Skin epidermis (tissue), 12 donors: ENCODE measurements around the gene IDH3G.

Source experiments
- H3K27ac ChIP-seq, 21 experiments: fragments of 200-600 bp; sonication (generic) in 11 of 21; one replicate each; pipeline ENCODE4 v1.5.0; 2020; ENCODE audit warnings: mild to moderate bottlenecking in 3 of 21, inconsistent platforms in 2 of 21, moderate library complexity in 2 of 21
- H3K4me3 ChIP-seq, 7 experiments: fragments of 200-600 bp; sonication (generic) in 2 of 7; one replicate each; pipeline ENCODE4 v1.5.0; 2020; ENCODE audit warnings: inconsistent platforms in 2 of 7, mild to moderate bottlenecking in 2 of 7, moderate library complexity in 1 of 7

IDH3G gene

DNA sequence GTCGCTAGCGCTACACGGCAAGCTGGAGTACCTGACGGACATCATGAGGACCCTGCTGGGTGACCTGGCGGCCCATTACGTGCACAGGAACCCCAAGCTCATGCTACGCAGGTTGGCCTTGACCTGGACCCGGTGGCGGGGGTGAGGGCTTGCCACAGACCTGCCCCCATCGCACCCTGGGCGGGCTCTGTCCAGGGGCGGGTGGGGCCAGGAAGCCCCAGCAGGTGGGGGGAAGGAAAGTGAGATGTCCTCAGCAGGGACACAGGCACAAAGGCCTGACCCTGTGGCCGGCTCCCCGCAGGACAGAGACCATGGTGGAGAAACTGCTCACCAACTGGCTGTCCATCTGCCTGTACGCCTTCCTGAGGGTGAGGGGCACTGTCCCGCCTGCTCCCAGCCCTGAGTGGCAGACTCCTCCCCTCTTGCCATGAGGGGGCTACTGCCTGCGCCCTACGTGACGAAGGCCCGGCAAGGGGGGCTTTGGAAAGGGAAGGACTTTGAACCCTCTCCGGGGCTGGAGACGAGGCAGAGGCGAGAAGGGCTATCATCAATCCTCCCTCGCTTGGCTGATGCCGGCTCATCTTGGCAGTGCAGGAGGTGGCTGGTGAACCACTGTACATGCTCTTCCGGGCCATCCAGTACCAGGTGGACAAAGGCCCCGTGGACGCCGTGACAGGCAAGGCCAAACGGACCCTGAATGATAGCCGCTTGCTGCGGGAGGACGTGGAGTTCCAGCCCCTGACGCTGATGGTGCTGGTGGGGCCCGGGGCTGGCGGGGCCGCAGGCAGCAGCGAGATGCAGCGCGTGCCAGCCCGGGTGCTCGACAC lies 18.7 kb downstream of the IDH3G start:
- Histone ChIP-seq H3K4me3 (no peak overlapping the region), H3K27ac (no peak overlapping the region)

DNA sequence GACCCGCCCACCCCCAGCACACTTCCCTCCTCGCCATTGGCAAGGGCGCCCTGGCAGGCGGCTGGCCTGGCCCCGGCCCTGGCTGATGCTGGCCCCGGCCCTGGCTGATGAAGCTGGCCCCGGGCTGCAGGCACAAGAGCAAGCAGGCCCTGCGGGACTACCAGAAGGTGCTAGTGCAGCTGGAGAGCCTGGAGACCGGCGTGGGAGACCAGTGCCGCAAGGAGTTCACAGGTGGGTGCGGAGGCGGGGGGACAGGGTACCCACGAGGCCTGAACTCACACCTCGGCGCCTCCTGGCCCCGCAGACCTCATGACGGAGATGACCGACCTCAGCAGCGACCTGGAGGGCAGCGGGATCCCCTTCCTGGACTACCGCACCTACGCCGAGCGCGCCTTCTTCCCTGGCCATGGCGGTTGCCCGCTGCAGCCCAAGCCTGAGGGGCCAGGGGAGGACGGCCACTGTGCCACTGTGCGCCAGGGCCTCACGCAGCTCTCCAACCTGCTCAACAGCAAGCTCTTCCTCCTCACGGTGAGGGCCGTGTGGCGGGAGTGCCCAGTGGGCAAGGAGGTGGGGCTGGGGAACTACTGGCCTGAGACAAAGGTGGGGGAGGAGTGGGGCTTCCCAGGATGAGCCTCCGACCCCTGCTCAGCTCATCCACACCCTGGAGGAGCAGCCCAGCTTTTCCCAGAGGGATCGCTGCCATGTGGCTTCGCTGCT lies 19.4 kb downstream of the IDH3G start:
- H3K27ac ChIP-seq, result no peak overlapping the region
- H3K4me3 ChIP-seq, result no peak overlapping the region

GRCh38 chrX:153773741-153774575 lies 20.2 kb downstream of the IDH3G start:
- no peak overlapping the region for H3K27ac ChIP-seq
- no peak overlapping the region for H3K4me3 ChIP-seq

GRCh38 chrX:153773218-153773611 lies 21.0 kb downstream of the IDH3G start:
- Histone ChIP-seq H3K4me3 (no peak overlapping the region), H3K27ac (no peak overlapping the region)

DNA sequence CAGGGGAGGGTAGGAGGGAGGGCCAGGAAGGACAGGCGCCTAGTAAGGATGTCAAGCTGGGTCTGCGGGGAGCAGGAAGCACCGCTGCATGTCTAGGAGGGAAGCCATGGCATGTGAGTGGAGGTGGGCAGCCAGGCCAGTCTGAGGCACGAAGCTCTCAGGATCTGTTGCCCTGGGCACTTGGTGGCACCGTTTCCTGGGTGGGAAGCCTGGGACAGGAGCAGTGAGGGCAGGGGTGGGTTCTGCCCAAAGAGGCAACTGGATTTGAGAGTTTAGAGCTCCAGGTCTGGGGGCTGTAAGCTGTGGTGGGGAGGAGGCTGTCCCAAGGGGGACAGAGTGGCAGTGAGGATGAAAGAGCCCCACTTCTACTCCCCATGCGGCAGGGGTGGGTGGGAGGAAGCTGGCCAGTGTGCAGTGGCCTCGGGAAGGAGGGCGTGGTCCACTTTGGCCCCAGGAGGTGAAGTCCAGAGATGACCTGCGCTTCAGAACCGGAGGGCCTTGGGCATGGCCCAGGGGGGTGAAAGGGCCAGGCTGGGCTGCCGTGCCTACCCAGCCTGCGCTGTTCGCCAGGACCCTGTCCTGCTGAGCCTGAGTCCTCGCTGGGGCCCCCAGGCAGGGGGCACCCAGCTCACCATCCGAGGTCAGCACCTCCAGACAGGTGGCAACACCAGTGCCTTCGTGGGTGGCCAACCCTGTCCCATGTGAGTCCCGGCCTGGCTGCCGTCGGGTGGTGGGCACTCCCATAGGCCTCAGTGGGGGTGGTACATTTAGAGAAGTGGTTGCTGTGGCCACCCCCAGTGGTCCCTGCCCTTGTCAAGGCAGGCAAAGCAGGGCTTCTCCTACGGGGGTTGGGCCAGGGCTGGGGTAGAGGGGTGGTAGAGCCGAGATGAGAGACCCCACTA lies 21.6 kb downstream of the IDH3G start:
- Histone ChIP-seq H3K27ac (no peak overlapping the region), H3K4me3 (no peak overlapping the region)

DNA sequence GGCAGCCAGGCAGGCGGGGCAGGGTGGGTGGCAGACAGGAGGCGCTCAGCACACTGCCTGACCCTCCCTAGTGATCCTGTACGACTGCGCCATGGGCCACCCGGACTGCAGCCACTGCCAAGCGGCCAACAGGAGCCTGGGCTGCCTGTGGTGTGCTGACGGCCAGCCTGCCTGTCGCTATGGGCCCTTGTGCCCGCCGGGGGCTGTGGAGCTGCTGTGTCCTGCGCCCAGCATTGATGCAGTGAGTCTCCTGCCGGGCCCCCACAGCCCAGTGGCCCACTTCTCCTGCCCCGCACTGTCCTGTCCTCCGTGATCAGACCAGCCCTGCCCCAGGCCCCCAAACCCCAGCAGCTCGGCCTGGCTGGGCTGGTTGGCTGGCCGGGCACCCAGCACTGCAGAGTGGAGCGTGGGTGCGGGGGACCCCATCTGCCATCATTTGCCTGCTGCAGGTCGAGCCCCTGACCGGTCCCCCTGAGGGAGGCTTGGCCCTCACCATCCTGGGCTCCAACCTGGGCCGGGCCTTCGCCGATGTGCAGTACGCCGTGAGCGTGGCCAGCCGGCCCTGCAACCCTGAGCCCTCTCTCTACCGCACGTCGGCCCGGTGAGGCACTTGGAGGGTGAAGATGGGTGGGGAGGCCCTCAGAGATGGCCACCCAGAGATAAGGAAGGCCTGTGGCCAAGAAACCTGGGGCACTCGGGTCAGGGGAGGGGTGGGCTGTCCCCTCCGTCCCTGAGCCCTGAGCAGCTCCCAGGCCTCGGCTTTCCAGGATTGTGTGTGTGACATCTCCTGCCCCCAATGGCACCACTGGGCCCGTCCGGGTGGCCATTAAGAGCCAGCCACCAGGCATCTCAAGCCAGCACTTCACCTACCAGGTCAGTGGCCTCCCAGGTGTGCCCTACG lies 22.5 kb downstream of the IDH3G start:
- no peak overlapping the region for H3K27ac ChIP-seq
- H3K4me3 ChIP-seq, result no peak overlapping the region

DNA sequence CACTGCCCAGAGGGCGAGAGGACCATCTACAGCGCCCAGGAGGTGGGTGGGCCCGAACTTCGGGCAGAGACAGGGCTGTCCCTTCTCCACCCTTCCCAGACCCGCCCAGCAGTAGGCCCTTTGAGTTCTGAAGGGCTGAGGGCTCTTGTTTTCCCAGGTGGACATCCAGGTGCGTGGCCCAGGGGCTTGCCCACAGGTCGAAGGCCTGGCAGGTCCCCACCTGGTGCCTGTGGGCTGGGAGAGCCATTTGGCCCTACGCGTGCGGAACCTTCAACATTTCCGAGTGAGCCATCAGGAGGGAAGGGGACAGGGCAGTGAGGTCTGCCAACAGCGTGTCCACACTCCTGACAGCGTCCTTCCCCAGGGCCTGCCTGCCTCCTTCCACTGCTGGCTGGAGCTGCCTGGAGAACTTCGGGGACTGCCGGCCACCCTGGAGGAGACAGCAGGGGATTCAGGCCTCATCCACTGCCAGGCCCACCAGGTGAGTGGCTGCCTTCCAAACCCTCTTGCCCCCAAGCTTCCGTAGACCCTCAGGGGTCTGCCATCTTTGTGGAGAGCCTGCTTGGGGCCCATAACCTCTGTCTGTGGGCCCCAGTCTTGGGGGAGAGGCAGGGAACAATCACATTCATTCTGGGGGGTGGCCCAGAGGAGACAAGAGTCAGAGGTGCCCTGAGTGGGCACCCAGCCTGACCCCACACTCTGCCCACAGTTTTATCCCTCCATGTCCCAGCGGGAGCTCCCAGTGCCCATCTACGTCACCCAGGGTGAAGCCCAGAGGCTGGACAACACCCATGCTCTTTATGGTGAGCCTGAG lies 23.4 kb downstream of the IDH3G start:
- no peak overlapping the region for H3K4me3 ChIP-seq
- H3K27ac ChIP-seq, result no peak overlapping the region

DNA sequence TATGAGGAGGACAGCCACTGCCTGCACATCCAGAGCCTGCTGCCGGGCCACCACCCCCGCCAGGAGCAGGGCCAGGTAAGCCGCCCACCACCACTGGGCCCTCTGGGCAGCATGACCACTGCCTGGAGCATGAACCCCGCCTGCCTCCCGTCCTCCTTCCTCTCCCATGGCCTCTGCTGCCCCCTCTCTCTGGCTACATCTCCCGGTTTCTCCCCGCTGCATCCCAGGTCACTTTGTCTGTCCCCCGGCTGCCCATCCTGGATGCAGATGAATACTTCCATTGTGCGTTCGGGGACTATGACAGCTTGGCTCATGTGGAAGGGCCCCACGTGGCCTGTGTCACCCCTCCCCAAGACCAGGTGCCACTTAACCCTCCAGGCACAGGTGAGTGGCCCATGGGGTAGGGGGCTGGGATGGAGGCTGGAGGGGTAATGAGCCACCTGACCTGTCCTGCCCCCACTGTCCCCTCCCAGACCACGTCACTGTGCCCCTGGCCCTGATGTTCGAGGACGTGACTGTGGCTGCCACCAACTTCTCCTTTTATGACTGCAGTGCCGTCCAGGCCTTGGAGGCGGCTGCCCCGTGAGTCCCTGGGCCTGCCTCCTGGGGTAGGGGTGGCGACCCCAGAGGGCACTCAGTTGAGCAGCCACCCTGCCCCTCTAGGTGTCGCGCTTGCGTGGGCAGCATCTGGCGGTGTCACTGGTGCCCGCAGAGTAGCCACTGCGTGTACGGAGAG lies 24.1 kb downstream of the IDH3G start:
- H3K4me3 ChIP-seq, result no peak overlapping the region
- H3K27ac ChIP-seq, result no peak overlapping the region

- Histone ChIP-seq H3K4me3 (no peak overlapping the region), H3K27ac (no peak overlapping the region)
Observed at GRCh38 chrX:153769158-153769864, 24.9 kb downstream of the IDH3G start.

DNA sequence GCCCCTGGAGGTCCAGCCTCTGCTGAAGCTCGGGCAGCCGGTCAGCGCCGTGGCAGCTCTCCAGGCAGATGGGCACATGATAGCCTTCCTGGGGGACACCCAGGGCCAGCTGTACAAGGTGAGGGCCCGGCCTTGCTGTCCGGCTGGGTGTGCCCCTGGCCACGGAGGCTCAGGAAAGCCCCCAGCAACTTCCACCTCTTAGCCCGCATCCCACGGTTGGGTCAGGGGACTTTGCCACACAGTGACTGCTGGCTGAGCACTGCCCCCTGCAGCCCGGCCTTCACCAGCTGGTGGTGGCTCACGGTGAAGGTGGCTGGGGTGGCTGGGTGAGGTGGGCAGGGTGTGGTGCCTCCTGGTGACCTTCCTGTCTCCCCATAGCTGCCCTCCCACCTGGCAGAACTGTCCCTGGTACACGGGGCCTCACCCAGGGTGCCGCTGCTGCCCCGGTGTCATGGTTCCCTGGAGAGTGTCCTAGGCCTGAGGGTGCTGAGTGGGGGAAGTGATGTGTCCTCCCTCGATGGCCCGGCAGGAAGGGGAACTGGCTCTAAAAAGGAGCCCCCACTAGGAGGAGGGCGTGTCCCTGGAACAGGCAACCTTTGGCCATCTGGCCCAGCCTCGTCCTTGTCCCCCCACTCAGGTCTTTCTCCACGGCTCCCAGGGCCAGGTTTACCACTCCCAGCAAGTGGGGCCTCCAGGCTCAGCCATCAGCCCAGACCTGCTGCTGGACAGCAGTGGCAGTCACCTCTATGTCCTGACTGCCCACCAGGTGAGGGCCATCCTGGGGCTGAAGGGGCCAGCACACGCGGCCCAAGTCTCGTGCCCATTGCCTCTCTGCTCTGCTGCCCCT lies 25.6 kb downstream of the IDH3G start:
- H3K27ac ChIP-seq, result no peak overlapping the region
- no peak overlapping the region for H3K4me3 ChIP-seq

DNA sequence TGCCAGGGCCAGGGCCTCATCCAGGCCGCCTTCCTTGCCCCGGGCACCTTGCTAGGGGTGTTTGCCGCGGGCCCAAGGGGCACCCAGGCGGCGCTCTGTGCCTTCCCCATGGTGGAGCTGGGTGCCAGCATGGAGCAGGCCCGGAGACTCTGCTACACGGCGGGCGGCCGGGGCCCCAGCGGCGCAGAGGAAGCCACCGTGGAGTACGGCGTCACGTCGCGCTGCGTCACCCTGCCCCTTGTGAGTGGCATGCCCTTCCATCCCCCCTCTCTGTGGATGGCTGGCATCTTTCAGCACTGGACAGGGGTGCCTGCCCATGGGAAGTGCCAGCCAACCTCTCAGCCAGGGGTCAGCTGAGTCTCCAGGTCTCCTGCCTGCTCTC lies 26.5 kb downstream of the IDH3G start:
- H3K27ac ChIP-seq, result no peak overlapping the region
- H3K4me3 ChIP-seq, result no peak overlapping the region

GRCh38 chrX:153766871-153767673 lies 27.1 kb downstream of the IDH3G start:
- Histone ChIP-seq H3K27ac (no peak overlapping the region), H3K4me3 (no peak overlapping the region)

DNA sequence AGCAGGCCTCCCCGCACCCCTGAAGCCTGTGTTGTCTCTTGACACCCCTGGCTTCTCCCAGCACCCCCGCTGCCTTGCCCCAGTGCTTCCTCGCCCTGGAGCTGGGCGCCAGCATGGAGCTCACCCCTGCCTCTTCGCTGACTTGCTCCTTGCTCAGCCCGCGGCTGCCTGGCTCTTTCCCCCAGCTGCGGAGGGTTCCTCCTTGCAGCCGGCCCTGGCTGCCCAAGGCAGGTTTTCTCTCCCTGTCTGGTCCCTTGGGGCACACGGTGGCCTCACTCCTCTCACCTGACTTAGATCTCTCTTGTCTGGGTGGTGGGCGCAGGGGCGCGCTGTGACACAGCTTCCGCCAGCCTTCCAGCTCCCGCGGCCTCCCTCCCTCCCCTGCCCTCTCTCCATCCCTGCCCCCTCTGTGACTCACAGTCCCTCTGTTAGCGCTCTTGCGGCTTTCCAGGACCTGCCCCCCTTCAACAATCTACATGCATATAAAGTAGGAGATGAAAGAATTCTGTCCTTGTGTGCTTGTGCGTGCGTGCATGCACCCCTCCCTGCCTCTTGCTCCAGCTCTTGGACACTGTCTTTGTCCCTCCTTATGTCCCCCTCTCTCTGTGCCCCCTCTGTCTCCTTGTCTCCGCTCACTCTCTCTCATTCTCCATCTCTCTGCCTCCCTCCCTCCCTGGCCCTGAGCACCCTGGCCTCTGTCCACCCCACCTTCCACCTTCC lies 27.9 kb downstream of the IDH3G start:
- H3K4me3 ChIP-seq, result peak overlapping the region in 1 of 7 experiments; percentile 16
- H3K27ac ChIP-seq, result peak overlapping the region in 11 of 21 experiments; percentile 10 to 69 (median 41)
